ENCODE results near the gene PROM2. TPM values are rescaled to one million over a fixed set of nuclear protein-coding genes. Genes with fewer than 3 reads are reported as not detected.

PROM2 gene
- total RNA-seq, 4 donors from 2014 or later = 1.5 to 13.8 (median 7.1) TPM

- Histone ChIP-seq H3K4me1 (no peaks in the 10 kb centered on the region), H3K4me3 (no peak overlapping the region)
Observed at GRCh38 chr2:95334916-95335641, 60.8 kb downstream of the PROM2 start.

GRCh38 chr2:95336406-95336805 is 62.2 kb downstream of the PROM2 start:
- H3K4me1 ChIP-seq = no peaks in the 10 kb centered on the region
- intact Hi-C loops (cut with DNase I; ENCODE audit: low total_unique reads) = no loop called here
- TF ChIP-seq CTCF (IDR thresholded peaks at IDR 0.05) (no peak), POLR2A (IDR thresholded peaks at IDR 0.05) (no peak)
- H3K36me3 ChIP-seq = no peaks in the 10 kb centered on the region
- H3K27me3 ChIP-seq = no peaks in the 10 kb centered on the region
- no peak overlapping the region for H3K27ac ChIP-seq
- H3K9me3 ChIP-seq = no peaks in the 10 kb centered on the region
- DNase-seq = no peak
- H3K4me3 ChIP-seq = no peak overlapping the region

More at GRCh38 chr2:95334916-95335641, 60.8 kb downstream of the PROM2 start:
- intact Hi-C loops (cut with DNase I; ENCODE audit: low total_unique reads) = no loop called here
- DNase-seq = no peak
- H3K9me3 ChIP-seq = no peaks in the 10 kb centered on the region
- TF ChIP-seq CTCF (IDR thresholded peaks at IDR 0.05) (no peak), POLR2A (IDR thresholded peaks at IDR 0.05) (no peak)
- H3K27me3 ChIP-seq = no peaks in the 10 kb centered on the region
- H3K36me3 ChIP-seq = no peaks in the 10 kb centered on the region
- H3K27ac ChIP-seq = no peak overlapping the region

- H3K4me1 ChIP-seq = no peaks in the 10 kb centered on the region
- H3K36me3 ChIP-seq = no peaks in the 10 kb centered on the region
- intact Hi-C loops (cut with DNase I; ENCODE audit: low total_unique reads) = no loop called here
- H3K27me3 ChIP-seq = no peaks in the 10 kb centered on the region
- TF ChIP-seq CTCF (IDR thresholded peaks at IDR 0.05) = no peak
- no peak for DNase-seq
- no peak overlapping the region for H3K27ac ChIP-seq
- no peak overlapping the region for H3K4me3 ChIP-seq
- no peaks in the 10 kb centered on the region for H3K9me3 ChIP-seq
Observed at GRCh38 chr2:95337829-95338228, 63.6 kb downstream of the PROM2 start.

Other genes starting within 250 kb of the PROM2 start
- 1 to 10 TPM in 2 of 4 donors, under 1 TPM in 1, not detected in 1; 0.29 to 1.7 (median 1.6) TPM for gene MAL, start 248.7 kb upstream of the PROM2 start, total RNA-seq
- gene MRPS5, start 152.6 kb upstream of the PROM2 start, total RNA-seq = 10 to 100 TPM in 3 of 4 donors, 1 to 10 TPM in 1; 7.2 to 50.3 (median 28.6) TPM
- 10 to 100 TPM; 13.3 to 38.4 (median 23.7) TPM for gene ZNF514, start 114.6 kb upstream of the PROM2 start, total RNA-seq
- 10 to 100 TPM in 2 of 4 donors, 1 to 10 TPM in 2; 5.9 to 20.2 (median 8.7) TPM for gene ZNF2, start 108.6 kb upstream of the PROM2 start, total RNA-seq
- gene ZNF892, start 66.9 kb upstream of the PROM2 start, total RNA-seq = 10 to 100 TPM in 2 of 4 donors, 1 to 10 TPM in 1, under 1 TPM in 1; 0.88 to 19.6 (median 6.9) TPM
- 10 to 100 TPM in 2 of 4 donors, 1 to 10 TPM in 2; 1.5 to 18.3 (median 10.8) TPM for gene KCNIP3, start 22.9 kb downstream of the PROM2 start, total RNA-seq
- gene FAHD2A, start 128.3 kb downstream of the PROM2 start, total RNA-seq = 10 to 100 TPM in 3 of 4 donors, 1 to 10 TPM in 1; 4.4 to 62.4 (median 27.1) TPM
- not detected for gene TRIM43B, start 210.3 kb downstream of the PROM2 start, total RNA-seq

Data from uterus (tissue), 4 donors.